Neural cell (in vitro differentiated cells): ENCODE data around the gene MAP6.

ENCODE experiments used
- EZH2 ChIP-seq: fragments of 200-600, 300-800 bp; shearing (Covaris generic), sonication (generic); IDR thresholded peaks from 2 replicates; pipeline ENCODE4 v1.6.1; 2014; ENCODE audit warnings: antibody characterized with exemption, low read length, borderline replicate concordance, mild to moderate bottlenecking; ENCODE audit not compliant: insufficient read depth, poor library complexity, severe bottlenecking
- REST ChIP-seq: IDR thresholded peaks from 2 replicates; pipeline ENCODE4 v1.6.1; 2012; ENCODE audit warnings: borderline replicate concordance

GRCh38 chr11:75627906-75628668, 40.8 kb downstream of the MAP6 start:
- TF ChIP-seq REST = no peak
- TF ChIP-seq EZH2 = no peak
